MM.1S (cell line): Measurements from ENCODE around the gene SPOCD1.

Source experiments
- EZH2 ChIP-seq: fragments of 300-600 bp; sonication (generic); optimal IDR thresholded peaks from 2 replicates; pipeline ENCODE3; 2017; ENCODE audit warnings: low read depth, mild to moderate bottlenecking, antibody characterized with exemption, low read length, mixed read lengths
- TF ChIP-seq, protein P1 (sequence below): fragments of 300-600 bp; sonication (generic); IDR thresholded peaks from 2 replicates; pipeline ENCODE4 v1.5.1; 2016; ENCODE audit warnings: antibody characterized with exemption, low read length, mixed read lengths

- TF ChIP-seq, protein P1, sequence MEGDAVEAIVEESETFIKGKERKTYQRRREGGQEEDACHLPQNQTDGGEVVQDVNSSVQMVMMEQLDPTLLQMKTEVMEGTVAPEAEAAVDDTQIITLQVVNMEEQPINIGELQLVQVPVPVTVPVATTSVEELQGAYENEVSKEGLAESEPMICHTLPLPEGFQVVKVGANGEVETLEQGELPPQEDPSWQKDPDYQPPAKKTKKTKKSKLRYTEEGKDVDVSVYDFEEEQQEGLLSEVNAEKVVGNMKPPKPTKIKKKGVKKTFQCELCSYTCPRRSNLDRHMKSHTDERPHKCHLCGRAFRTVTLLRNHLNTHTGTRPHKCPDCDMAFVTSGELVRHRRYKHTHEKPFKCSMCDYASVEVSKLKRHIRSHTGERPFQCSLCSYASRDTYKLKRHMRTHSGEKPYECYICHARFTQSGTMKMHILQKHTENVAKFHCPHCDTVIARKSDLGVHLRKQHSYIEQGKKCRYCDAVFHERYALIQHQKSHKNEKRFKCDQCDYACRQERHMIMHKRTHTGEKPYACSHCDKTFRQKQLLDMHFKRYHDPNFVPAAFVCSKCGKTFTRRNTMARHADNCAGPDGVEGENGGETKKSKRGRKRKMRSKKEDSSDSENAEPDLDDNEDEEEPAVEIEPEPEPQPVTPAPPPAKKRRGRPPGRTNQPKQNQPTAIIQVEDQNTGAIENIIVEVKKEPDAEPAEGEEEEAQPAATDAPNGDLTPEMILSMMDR, result no peak
- no peak for TF ChIP-seq EZH2
These were observed 16.5 kb downstream of the SPOCD1 start for GRCh38 chr1:31799196-31799894.
